Stomach (tissue), 9 donors: ENCODE data around the gene MALSU1. TPM values are rescaled to one million over a fixed set of nuclear protein-coding genes. Genes with fewer than 3 reads are reported as not detected.

Experiments used
- DNase-seq, 2 donors: peaks; one replicate each; pipeline versions ENCODE4 v3.0.0 to v3.0.0-alpha.2; 2013 to 2019
- H3K27ac ChIP-seq, 5 donors: fragments of 200-600 bp in 4 of 5; sonication (generic) in 4 of 5; one replicate each; pipeline ENCODE4 v1.5.1; 2013 to 2019; ENCODE audit warnings: mild to moderate bottlenecking in 1 of 5, moderate library complexity in 1 of 5
- H3K27me3 ChIP-seq, 3 donors: fragments of 200-600 bp; sonication (generic); one replicate each; pipeline ENCODE4 v1.5.1; 2017 to 2019; ENCODE audit warnings: mixed run types in 1 of 3
- H3K36me3 ChIP-seq, 4 donors: fragments of 200-600 bp; sonication (generic); 1 replicate in 3 of 4; 2 replicates in 1 of 4; pipeline ENCODE4 v1.5.1; 2016 to 2019
- H3K4me1 ChIP-seq, 4 donors: fragments of 200-600 bp; sonication (generic); one replicate each; pipeline ENCODE4 v1.5.1; 2016 to 2019
- H3K4me3 ChIP-seq, 4 donors: fragments of 200-600 bp; sonication (generic) in 3 of 4; one replicate each; pipeline ENCODE4 v1.5.1; 2016 to 2019; ENCODE audit warnings: mild to moderate bottlenecking in 1 of 4
- H3K9me3 ChIP-seq, 4 donors: fragments of 200-600 bp; sonication (generic); one replicate each; pipeline ENCODE4 v1.5.1; 2016 to 2019
- EP300 ChIP-seq: sonication (generic); formaldehyde crosslinking; IDR thresholded peaks from one replicate; pipeline ENCODE4 v1.6.1; 2017; ENCODE audit warnings: antibody characterized with exemption
- POLR2A ChIP-seq, 4 donors: fragments of 450-650 bp; IDR thresholded peaks; one replicate each; pipeline ENCODE4 v1.6.1; 2016; ENCODE audit warnings: antibody characterized with exemption in 4 of 4, control low read depth in 2 of 4, mild to moderate bottlenecking in 1 of 4, moderate library complexity in 1 of 4
- POLR2AphosphoS5 ChIP-seq, 3 donors: sonication (generic); formaldehyde crosslinking; IDR thresholded peaks; one replicate each; pipeline ENCODE4 v1.6.1; 2016; ENCODE audit warnings: antibody characterized with exemption in 3 of 3
- WGBS, 5 donors: extraction: QIAGEN DNeasy Blood & Tissue Kit in 3 of 5; methylation state at CpG; one replicate each; pipeline versions ENCODE4 v1.1.5 to v1.1.7; 2013 to 2018; 5-methylcytosine and 5-hydroxymethylcytosine counted together
- intact Hi-C: fragments of 100-400 bp; cut with DNase I; formaldehyde crosslinking; loops from one replicate; pipeline ENCODE4 v1.15.1; 2023; ENCODE audit warnings: low total_unique reads
- polyA plus RNA-seq, 3 donors: library from polyadenylated mRNA; stranded (reverse); fragments of 200-250 nt; gene quantifications; one replicate each; pipeline ENCODE4 v1.2.3, GENCODE V29; 2013
- total RNA-seq, 5 donors: library from RNA; depleted of rRNA; stranded (reverse); fragments of >200 nt; gene quantifications; one replicate each; pipeline versions ENCODE4 v1.1.0 to v1.2.3, GENCODE V29; 2014 to 2016
- TF ChIP-seq, protein P1 (sequence below), 7 experiments: fragments of 450-650 bp in 4 of 7; fragments of 200-600 bp in 3 of 7; sonication (generic) in 3 of 7; IDR thresholded peaks; one replicate each; pipeline ENCODE4 v1.5.1; 2016 to 2019; ENCODE audit warnings: antibody characterized with exemption in 7 of 7, control low read depth in 2 of 7, mild to moderate bottlenecking in 1 of 7
- donor health status: healthy with polysubstance abuse.
- donor health status: Bipolar disorder and iron deficiency.
- donor health status: healthy.

Gene MALSU1
- total and polyA plus RNA-seq, 8 donors: 2.9 to 79.9 (median 49.1) TPM

DNA sequence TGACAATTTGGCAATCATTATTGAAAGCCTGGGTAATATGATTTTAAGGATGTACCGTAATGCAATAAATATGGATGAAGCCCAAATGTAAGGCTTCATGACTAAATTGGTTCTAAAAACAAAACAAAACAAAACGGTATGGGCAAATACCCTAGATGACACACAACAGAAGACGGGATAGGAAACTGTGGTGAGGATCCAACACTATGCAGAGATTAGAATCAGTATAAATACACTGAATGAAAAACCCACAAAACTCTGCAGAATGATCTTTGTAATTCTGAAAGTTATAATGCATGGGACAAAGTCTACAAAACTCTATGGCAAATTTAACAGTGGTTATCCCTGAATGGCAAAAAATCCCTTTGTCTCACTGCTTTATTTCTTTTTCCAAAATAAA lies 57.6 kb downstream of the MALSU1 start:
- DNase-seq: no peak
- peaks cover 0 to 29% (median 0%) of the 10 kb centered on the region in 3 donors for H3K27me3 ChIP-seq
- no peak overlapping the region for H3K4me3 ChIP-seq
- TF ChIP-seq POLR2AphosphoS5 (IDR thresholded peaks at IDR 0.05): no peak
- TF ChIP-seq POLR2A (IDR thresholded peaks at IDR 0.05): no peak
- TF ChIP-seq, protein P1, sequence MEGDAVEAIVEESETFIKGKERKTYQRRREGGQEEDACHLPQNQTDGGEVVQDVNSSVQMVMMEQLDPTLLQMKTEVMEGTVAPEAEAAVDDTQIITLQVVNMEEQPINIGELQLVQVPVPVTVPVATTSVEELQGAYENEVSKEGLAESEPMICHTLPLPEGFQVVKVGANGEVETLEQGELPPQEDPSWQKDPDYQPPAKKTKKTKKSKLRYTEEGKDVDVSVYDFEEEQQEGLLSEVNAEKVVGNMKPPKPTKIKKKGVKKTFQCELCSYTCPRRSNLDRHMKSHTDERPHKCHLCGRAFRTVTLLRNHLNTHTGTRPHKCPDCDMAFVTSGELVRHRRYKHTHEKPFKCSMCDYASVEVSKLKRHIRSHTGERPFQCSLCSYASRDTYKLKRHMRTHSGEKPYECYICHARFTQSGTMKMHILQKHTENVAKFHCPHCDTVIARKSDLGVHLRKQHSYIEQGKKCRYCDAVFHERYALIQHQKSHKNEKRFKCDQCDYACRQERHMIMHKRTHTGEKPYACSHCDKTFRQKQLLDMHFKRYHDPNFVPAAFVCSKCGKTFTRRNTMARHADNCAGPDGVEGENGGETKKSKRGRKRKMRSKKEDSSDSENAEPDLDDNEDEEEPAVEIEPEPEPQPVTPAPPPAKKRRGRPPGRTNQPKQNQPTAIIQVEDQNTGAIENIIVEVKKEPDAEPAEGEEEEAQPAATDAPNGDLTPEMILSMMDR (IDR thresholded peaks at IDR 0.05): no peak
- TF ChIP-seq EP300: no peak
- H3K9me3 ChIP-seq: no peaks in the 10 kb centered on the region
- H3K4me1 ChIP-seq: peaks cover 0 to 5% (median 2%) of the 10 kb centered on the region in 4 donors
- H3K36me3 ChIP-seq: no peaks in the 10 kb centered on the region
- H3K27ac ChIP-seq: no peak overlapping the region
- intact Hi-C loops: no loop called here
- WGBS, 5 donors: 44 to 55% (median 49%) methylated on average over 3 of the region's 3 CpGs

DNA sequence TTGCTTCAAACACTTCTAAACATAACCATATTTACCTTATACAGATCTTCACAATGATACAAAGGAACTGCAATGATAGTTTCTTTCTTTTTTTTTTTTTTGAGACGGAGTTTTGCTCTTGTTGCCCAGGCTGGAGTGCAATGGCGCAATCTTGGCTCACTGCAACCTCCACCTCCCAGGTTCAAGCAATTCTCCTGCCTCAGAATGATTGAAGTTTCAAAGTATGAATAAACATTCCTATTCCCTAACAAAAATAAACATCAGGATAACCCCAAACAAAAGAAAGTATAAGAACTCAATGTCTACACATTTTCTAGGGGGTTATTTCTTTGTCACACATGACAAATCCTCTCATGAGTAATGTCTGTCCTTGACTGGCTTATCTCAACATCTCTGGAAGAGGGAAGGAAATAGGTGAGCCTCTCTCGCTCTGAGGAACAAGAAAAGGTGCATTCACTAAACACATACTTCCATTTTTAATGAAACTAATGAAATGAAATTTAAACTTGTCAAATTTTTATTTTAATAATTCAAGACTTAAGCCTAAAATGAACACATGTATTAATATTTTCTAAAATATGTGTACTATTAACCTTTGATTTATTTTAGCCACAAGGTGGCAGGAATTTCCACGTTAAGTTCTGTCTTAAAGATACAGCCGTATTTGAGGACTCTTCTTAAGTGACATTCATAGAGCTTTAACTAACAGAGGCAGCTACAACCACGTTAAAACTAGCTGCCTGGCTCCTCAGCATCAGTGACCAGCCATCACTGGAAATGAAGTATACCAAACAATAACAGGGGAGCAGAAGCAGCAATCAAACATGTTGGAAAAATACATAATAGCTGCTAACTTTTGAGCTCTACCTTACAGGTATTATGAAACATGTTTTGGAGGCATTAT lies 58.3 kb downstream of the MALSU1 start:
- intact Hi-C loops: no loop called here
- 10 to 21% (median 12%) methylated on average over 6 of the region's 6 CpGs for WGBS, 5 donors

DNA sequence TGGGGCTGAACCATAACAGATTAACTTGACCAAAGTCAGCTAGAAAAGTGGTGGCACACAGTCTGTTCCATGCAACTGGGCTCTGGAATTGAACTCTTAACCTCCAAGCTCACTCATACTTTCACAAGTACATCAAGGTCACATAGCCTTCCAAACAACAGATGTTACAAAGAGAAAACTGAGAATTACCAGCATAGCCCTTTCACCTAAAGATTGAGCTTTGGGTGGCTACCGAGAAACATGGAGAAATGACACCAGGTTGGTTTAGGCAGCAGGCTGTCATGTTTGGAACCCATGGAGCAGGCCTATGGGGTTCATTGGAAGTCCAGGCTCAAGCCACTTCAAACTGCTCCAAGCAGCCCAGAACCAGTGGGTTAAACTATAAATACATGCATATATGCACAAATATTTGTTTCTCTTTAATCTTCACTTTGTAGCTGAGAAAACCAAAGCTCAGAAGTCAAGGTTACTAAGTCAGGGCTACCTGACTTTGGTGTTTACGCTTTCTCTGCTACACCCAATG lies 59.1 kb downstream of the MALSU1 start:
- WGBS, 5 donors: 85 to 94% (median 93%) methylated on average over 2 of the region's 2 CpGs
- TF ChIP-seq EP300 (no peak), POLR2AphosphoS5 (IDR thresholded peaks at IDR 0.05) (no peak), POLR2A (IDR thresholded peaks at IDR 0.05) (no peak)
- TF ChIP-seq, protein P1 (IDR thresholded peaks at IDR 0.05): no peak
- H3K27me3 ChIP-seq: peaks cover 0 to 19% (median 0%) of the 10 kb centered on the region in 3 donors
- DNase-seq: no peak
- no peaks in the 10 kb centered on the region for H3K36me3 ChIP-seq
- intact Hi-C loops: no loop called here
- H3K9me3 ChIP-seq: no peaks in the 10 kb centered on the region
- peaks cover 0 to 5% (median 2%) of the 10 kb centered on the region in 4 donors for H3K4me1 ChIP-seq
- H3K4me3 ChIP-seq: no peak overlapping the region
- H3K27ac ChIP-seq: no peak overlapping the region

More for the DNA sequence above, 58.3 kb downstream of the MALSU1 start:
- Histone ChIP-seq H3K9me3 (no peaks in the 10 kb centered on the region), H3K27me3 (peaks cover 0 to 24% (median 0%) of the 10 kb centered on the region in 3 donors), H3K36me3 (no peaks in the 10 kb centered on the region), H3K4me3 (no peak overlapping the region), H3K27ac (no peak overlapping the region), H3K4me1 (peaks cover 0 to 5% (median 2%) of the 10 kb centered on the region in 4 donors)
- DNase-seq: peak in 1 of 2 donors; percentile 74
- TF ChIP-seq, protein P1 (IDR thresholded peaks at IDR 0.05): peak in 2 of 7 experiments; percentile 8 to 35
- TF ChIP-seq POLR2AphosphoS5 (IDR thresholded peaks at IDR 0.05): no peak

Other genes with a start within 250 kb of the MALSU1 start
- gene KLHL7, start 193.6 kb upstream of the MALSU1 start, total RNA-seq: 10 to 100 TPM; 12.5 to 55.9 (median 23.3) TPM
- 10 to 100 TPM in 1 of 3 donors, 1 to 10 TPM in 2; 8.4 to 21.7 (median 9.7) TPM for gene KLHL7, start 193.6 kb upstream of the MALSU1 start, polyA plus RNA-seq
- gene NUP42, start 117.3 kb upstream of the MALSU1 start, total RNA-seq: 100 to 1,000 TPM in 1 of 5 donors, 10 to 100 TPM in 3, 1 to 10 TPM in 1; 3.8 to 113 (median 47.7) TPM
- gene NUP42, start 117.3 kb upstream of the MALSU1 start, polyA plus RNA-seq: 10 to 100 TPM; 15.6 to 25.7 (median 24.4) TPM
- 10 to 100 TPM; 11.7 to 32.7 (median 26.1) TPM for gene GPNMB, start 52.6 kb upstream of the MALSU1 start, total RNA-seq
- 10 to 100 TPM in 1 of 3 donors, 1 to 10 TPM in 2; 6.1 to 27.8 (median 9.4) TPM for gene GPNMB, start 52.6 kb upstream of the MALSU1 start, polyA plus RNA-seq
- 10 to 100 TPM in 1 of 5 donors, 1 to 10 TPM in 1, not detected in 3; 9.1 to 61.9 TPM for gene IGF2BP3, start 171.2 kb downstream of the MALSU1 start, total RNA-seq
- gene IGF2BP3, start 171.2 kb downstream of the MALSU1 start, polyA plus RNA-seq: 1 to 10 TPM in 1 of 3 donors, under 1 TPM in 1, not detected in 1; 0.43 to 1.2 TPM
- 10 to 100 TPM; 24.5 to 87.2 (median 43.4) TPM for gene TRA2A, start 232.6 kb downstream of the MALSU1 start, total RNA-seq
- 10 to 100 TPM; 36.8 to 53.4 (median 36.9) TPM for gene TRA2A, start 232.6 kb downstream of the MALSU1 start, polyA plus RNA-seq